ENCODE data around the gene METTL6.
"Not testable (repeated sequence)": the region's sequence is repeated elsewhere in the genome, so short reads cannot be mapped to it uniquely, and the experiment has no call there.

METTL6 gene

GRCh38 chr3:15401936-15402335 lies 25.4 kb downstream of the METTL6 start:
- DNase-seq: no peak

- DNase-seq: no peak
These were observed 27.4 kb downstream of the METTL6 start for GRCh38 chr3:15399970-15400369.

- not testable (repeated sequence) for DNase-seq
These were observed 28.6 kb downstream of the METTL6 start for GRCh38 chr3:15398731-15399133.

- not testable (repeated sequence) for DNase-seq
These were observed 34.1 kb downstream of the METTL6 start for GRCh38 chr3:15393252-15393651.

GRCh38 chr3:15391007-15391406 lies 36.3 kb downstream of the METTL6 start:
- no peak for DNase-seq

GRCh38 chr3:15390460-15390859 lies 36.9 kb downstream of the METTL6 start:
- DNase-seq: no peak

GRCh38 chr3:15388335-15388734 lies 39.0 kb downstream of the METTL6 start:
- not testable (repeated sequence) for DNase-seq

- DNase-seq: no peak
These were observed 39.6 kb downstream of the METTL6 start for GRCh38 chr3:15387735-15388134.

GRCh38 chr3:15387171-15387581 lies 40.2 kb downstream of the METTL6 start:
- no peak for DNase-seq

- not testable (repeated sequence) for DNase-seq
These were observed 40.7 kb downstream of the METTL6 start for GRCh38 chr3:15386654-15386955.

- no peak for DNase-seq
These were observed 41.3 kb downstream of the METTL6 start for GRCh38 chr3:15385901-15386653.

GRCh38 chr3:15385238-15385695 lies 42.1 kb downstream of the METTL6 start:
- not testable (repeated sequence) for DNase-seq

- DNase-seq: no peak
These were observed 42.7 kb downstream of the METTL6 start for GRCh38 chr3:15384510-15385237.

- no peak for DNase-seq
These were observed 44.9 kb downstream of the METTL6 start for GRCh38 chr3:15382405-15382923.

GRCh38 chr3:15380980-15381890 lies 46.1 kb downstream of the METTL6 start:
- DNase-seq: no peak

GRCh38 chr3:15377961-15378791 lies 49.2 kb downstream of the METTL6 start:
- DNase-seq: peak; percentile 98

- no peak for DNase-seq
These were observed 51.8 kb downstream of the METTL6 start for GRCh38 chr3:15375461-15376000.

- DNase-seq: no peak
These were observed 54.4 kb downstream of the METTL6 start for GRCh38 chr3:15372918-15373317.

GRCh38 chr3:15368561-15369135 lies 58.7 kb downstream of the METTL6 start:
- no peak for DNase-seq

GRCh38 chr3:15367059-15367458 lies 60.3 kb downstream of the METTL6 start:
- DNase-seq: no peak

GRCh38 chr3:15364078-15364477 lies 63.3 kb downstream of the METTL6 start:
- not testable (repeated sequence) for DNase-seq
